Activated CD8-positive, alpha-beta memory T cell treated with anti-CD3 and anti-CD28 coated beads for 4 hours (primary cell): ENCODE data around the gene HAND1.
A peak's percentile ranks its signal among the peaks of the same experiment; 100 is the strongest.

Experiments used
- DNase-seq, 2 donors: peaks; one replicate each; pipeline ENCODE4 v3.0.0-alpha.2; 2020; ENCODE audit warnings: low read depth in 2 of 2

HAND1 gene

GRCh38 chr5:154479160-154479943 is 1.3 kb upstream of the HAND1 start:
- no peak for DNase-seq

DNA sequence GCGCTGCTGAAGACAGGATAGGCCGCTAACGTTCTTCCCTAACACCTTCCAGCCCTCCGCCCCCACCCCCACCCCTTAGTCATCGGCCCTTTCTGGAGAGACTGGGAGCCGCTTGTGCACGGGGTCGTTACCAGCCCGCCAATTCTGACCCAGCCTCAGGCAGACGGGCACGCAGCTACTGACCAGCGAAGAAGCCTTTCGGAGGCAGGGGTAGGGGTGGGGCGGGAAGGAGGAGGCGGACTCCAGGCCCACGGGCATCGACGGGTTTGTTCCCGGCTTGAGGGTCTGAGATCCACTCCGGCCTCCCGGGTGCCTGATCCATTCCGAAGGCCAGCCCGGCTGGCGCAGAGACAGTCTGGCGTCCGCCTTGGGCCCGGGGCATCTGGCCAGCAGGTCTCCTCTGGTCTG is 729 bp upstream of the HAND1 start:
- DNase-seq: no peak

- DNase-seq: no peak
These were observed 424 bp downstream of the HAND1 start for GRCh38 chr5:154477382-154478223.

- DNase-seq: no peak
These were observed 1.4 kb downstream of the HAND1 start for GRCh38 chr5:154476354-154477205.

DNA sequence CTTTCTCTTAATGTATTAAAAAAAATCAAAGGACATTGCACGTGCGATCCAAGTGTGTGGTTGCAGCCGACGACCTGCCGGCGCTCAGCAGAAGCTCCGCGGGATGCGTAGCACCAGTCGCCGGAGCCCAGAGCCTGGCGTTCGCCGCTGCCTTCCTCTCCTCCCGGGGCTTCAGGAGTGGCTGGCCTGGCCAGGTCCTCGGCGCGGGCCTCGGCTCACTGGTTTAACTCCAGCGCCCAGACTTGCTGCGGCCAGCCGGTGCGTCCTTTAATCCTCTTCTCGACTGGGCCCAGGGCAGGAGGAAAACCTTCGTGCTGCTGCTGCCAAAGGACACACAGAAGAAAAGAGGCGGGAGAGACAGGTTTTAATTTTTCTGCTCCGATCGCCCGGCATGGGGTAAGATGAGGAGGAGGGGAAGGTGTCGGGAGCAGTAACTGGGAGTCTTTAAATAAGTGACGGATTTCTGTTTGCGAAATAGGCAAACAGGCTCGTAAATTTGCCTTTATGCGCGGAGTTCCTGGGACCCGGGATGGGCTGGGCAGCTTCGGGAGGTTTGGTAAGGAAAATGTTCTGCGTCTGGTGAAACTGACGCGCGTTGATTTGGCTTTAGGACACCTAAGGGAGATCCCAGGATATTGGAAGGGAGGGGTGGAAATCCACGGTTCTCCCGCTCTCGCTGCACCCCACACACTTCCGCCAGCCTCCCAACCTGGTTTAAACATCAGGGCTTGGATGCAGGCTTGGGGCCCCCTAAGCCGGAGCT is 2.3 kb downstream of the HAND1 start:
- DNase-seq: no peak

- no peak for DNase-seq
These were observed 3.4 kb downstream of the HAND1 start for GRCh38 chr5:154474396-154475334.

DNA sequence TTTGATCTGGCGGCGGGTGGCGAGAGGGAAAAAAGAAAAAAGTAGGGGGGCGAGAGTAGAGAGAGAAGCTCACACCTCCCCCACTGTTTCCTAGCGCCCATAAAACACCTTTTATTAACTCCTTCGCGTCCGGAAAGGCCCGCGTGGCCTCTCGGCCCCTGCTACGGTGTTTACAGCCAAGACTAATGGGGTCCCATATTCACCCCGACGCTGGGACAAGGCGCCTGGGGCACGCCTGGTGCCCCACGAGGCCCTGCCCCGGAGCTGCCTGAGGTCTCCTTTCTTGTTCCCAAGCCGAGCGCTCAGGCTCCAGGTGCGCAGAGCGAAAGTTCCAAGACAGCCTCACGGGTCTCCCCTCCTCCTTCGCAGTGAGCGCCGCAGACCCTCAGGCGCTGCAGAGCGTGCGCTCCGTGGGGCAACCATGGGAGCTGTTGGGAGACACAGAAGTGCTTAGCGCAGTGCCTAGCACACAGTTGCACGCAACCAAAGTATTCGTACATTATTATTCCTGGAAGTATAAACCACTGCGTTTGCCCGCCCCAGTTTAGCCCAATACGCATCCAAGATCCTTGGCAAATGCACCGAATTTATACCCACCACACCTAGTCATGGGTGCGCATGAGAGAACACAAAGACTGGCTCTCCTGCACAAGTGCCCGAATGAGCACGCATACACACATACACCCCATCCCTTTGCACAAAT is 4.3 kb downstream of the HAND1 start:
- DNase-seq: no peak

- no peak for DNase-seq
These were observed 5.0 kb downstream of the HAND1 start for GRCh38 chr5:154472871-154473580.

DNA sequence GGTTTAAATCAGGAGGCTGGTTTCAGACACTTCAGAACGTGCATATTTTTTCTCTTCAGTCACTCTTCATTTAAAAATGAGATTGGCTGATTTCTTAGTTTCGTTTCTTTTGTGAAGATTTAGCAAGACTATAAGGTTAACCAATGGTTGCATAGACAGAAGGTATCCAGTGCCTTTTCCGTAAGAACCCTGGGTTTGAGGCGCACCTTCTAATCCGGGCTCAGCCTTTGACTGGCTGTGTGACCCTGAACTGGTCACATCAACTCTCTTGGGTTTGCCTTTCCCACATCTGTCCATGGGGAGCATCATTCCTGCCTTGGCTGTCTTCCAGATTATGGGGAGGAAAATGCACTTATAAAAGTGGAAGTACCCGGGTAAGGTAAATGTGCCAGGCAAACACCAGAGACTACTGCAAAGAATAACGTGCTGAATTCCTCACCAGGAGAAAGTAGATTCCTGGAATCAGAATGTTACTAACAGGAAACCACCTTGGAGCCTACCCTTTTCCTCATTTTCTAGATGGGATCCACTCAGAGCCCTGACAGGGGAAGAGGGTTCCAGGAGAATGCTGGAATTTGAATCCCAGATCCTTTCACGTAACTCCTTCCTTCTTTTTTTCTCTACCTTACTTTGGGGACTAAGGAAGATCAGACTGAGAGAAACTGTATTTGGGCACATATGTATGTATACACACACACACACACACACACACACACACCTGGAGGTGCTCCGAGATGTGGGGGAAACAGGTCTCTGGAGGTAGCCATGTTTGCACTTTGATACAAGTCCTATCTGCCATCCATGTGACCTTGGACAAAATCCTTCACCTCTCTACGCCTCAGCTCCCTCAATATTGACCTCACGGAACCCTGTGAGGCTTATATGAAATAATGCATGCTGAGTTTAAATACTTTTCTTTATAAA is 6.8 kb downstream of the HAND1 start:
- DNase-seq: no peak

- no peak for DNase-seq
These were observed 7.9 kb downstream of the HAND1 start for GRCh38 chr5:154470137-154470536.

GRCh38 chr5:154467655-154468354 is 10.2 kb downstream of the HAND1 start:
- DNase-seq: peak; percentile 35 to 55

GRCh38 chr5:154466671-154467070 is 11.4 kb downstream of the HAND1 start:
- DNase-seq: no peak

DNA sequence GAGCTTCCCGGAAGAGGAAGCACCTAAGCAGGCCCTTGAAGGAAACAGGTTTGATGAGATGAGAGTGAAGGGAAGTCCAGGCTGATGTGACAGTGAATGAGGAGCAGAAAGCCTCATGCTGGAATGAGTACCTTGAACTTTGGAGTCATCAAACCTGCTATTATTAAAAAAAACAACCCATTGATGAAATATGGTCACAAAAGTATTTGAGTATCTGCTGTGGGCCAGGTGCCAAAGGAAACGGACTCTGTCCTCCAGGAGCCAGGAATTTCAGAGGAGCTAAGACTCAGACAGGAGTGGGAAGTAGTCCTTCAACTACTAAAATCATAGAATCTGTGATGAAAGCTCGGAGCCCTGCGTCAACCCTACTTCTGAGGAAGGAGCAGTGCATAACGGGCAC is 11.9 kb downstream of the HAND1 start:
- DNase-seq: no peak

- no peak for DNase-seq
These were observed 12.9 kb downstream of the HAND1 start for GRCh38 chr5:154465169-154465568.

- DNase-seq: no peak
These were observed 13.6 kb downstream of the HAND1 start for GRCh38 chr5:154464438-154464837.

- DNase-seq: no peak
These were observed 16.5 kb downstream of the HAND1 start for GRCh38 chr5:154461531-154461930.

DNA sequence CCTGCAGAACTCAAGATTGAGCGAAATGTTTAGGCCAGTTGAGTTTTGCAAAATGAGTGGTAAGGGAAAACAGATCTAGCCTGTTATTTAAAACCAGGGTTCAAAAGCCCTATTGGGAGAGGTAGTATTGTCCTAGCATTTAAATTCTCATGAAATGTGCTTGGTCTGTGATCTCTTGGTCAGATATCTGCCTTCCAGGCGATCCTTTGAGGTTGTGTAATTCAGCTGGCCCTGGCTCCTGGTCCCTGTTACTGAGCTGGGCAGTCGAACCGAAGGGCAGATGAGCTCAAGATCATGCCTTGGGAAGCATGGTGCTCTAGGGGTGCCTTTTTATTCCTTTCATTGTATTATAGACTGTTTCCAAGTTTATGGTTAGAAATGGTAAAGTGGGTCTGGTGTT is 17.9 kb downstream of the HAND1 start:
- DNase-seq: no peak
